HPDE6-E6E7 (cell line): Measurements from ENCODE around the gene SLC5A10.

Source experiments
- DNase-seq: peaks from one replicate; pipeline ENCODE4 v3.0.0; 2011; ENCODE audit warnings: missing footprints; ENCODE audit errors: extremely low spot score

Gene SLC5A10

GRCh38 chr17:19002805-19003542 lies 51.0 kb downstream of the SLC5A10 start:
- no peak for DNase-seq

DNA sequence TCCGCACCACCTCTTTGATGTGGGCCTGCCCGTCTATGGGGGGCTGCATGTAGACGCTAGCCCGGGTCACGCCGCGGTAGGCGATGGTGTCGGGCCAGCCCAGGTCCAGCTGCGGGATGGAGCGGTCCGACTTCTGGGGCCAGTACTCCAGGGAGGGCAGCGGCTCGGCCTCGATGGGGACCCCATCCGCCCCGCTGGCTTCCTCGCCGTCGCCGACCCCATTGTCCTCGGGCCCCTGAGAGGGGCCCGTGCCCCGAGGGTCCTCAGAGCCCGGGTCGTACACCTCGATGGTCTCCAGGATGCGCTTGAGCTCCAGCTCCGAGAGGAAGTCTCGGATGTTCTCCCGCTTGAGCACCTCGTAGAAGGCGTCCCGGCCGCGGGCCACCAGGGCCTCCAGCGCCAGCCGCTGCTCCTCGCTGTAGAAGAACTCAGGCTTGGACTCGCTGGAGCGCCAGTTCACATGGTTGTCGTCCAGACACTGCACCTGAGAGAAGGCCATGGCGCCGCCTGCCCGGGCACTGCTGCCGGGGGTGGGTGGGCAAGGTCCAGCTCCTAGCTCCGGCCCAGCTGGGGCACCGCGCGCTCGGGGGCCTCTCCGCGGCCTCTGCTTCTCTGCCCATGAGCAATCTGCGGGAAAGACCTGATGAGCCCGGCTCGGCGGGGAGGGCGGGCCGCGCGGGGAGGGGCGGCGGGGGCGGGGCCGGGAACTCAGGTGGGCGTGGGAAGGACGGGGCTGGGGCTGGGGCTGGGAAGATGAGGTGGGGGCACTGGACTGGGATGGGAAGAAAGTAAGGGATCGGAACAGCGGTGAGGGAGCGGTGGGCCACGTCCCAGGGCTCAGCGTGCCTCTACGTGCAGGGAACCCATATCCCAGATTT lies 51.8 kb downstream of the SLC5A10 start:
- DNase-seq, result no peak

DNA sequence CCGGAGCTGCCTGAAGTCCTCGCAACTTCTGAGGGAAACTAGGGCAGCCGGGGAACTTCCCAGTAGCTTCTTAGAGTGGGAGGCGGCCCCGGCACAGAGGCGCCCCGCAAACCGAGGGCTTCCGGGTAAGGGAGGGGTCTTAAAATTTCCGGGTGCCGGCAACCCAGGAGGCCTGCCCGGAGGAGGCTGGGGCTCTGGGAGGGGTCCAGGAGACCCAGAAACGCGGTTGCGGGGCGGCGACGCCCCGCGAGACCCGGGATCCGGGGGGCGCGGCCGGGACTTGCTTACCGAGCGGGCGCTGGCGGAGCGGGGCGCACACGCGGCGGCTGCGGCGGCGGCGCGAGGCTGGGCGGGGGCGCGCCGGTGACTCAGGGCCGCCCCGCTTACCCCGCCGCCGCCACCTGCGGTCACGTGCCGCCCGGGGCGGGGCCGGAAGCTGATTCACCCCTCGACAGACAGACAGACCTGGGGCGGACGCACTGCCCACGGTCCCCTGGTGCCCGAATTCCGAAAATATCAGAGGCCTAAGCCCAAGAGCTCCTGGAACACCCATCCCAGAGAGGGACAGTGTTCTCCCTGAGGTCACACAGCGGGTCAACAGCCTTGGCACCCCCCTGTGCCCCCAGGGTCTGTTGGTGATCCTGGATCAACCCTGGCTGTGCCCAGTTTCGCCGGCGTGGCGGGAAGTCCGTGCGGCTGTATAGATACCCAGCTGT lies 52.6 kb downstream of the SLC5A10 start, which contains the start of gene FAM83G:
Gene FAM83G (minus strand): TSS at position 344 of the 716 bp plus-strand sequence. CDS start 723 bp downstream, outside the sequence.
- no peak for DNase-seq

DNA sequence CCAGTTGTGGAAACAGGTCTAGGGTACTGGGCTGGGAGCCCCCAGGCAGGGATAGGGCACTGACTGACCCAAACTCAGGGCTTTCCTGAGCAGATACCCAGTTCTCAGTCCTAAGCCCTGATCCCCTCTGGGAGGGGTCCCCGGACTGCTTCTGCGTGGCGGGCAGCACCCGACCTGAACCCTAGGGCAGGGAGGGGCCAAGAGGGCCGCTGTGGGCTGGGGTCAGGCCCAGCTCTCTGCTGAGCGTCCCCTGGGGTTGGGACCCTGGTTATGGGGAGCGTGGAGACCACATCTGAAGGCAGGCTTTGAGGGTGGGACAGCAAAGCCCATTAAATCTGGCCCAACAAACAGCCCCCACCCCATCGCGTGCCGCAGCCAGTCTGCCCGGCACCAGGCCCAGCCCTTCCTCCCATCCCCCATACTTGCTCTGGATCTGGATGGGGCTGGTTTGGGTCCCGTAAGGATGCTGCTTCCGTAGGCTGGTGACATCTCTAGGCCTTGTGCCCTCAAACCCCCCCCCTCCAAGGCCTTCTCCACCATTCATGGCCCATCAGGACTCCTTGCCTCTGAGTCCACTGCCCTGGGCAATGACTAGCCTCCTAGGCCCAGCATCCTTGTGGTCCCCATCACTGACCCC lies 53.3 kb downstream of the SLC5A10 start:
- DNase-seq, result no peak

- no peak for DNase-seq
Observed at GRCh38 chr17:19005789-19006430, 53.9 kb downstream of the SLC5A10 start.

GRCh38 chr17:19006698-19007097 lies 54.7 kb downstream of the SLC5A10 start:
- no peak for DNase-seq

DNA sequence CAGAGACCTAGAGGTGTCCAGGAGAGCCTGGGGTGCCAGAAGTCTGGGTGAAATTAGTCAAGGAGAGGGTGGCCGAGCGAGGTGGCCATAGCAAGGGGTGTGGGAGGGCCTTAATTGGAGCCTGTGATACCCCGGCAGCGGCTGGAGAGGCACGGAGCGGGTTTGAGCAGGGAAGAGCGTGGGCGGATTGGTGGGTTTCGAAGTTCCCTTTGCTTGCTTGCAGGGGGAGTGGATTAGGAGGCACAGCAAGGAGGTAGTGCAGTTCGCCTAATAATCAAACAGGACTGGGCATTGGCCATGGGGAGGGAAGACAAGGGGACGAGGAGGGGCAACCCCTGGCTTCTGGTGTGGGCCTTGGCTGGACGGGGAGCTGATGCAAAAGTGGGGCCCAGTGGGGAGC lies 58.0 kb downstream of the SLC5A10 start:
- no peak for DNase-seq

- DNase-seq, result no peak
Observed at GRCh38 chr17:19010729-19011505, 59.0 kb downstream of the SLC5A10 start.

DNA sequence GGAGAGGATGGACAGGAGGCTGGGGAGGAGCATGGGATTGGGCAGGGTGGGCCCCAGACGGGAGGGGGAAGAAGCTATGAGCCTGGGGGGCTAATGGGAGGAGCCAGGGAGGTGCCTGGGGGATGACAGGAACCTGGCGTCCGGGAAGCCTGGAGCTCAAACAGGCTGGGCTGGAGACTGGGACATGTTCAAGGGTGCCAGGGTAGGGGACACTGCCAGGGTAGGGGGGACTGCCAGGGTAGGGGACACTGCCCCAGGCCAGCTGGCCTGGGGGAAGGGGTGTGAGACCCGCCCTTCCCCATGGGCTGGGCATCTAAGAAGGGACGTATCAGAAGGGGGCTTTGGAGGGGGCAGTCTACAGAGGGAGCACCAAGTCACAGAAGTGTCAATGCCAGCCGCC lies 59.6 kb downstream of the SLC5A10 start:
- DNase-seq, result no peak

- no peak for DNase-seq
Observed at GRCh38 chr17:19012171-19013080, 60.5 kb downstream of the SLC5A10 start.

DNA sequence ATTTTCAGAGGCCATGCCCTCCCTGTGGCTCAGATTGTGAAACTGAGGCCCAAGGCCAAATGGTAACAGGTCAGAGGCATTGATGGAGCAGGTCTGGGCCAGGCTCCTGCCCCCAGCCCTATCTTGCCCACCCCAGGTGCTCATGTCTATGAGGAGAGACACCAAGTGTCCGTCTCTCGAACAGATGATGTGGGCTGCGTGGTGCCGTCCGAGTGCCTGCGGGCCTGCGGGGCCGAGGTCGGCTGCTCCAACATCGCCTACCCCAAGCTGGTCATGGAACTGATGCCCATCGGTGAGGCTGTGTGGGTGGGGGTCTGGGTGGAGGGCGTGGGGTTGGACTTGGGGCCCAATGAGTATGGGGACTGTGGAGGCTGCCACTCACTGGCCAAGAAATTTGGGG lies 61.3 kb downstream of the SLC5A10 start:
- DNase-seq, result no peak

- DNase-seq, result no peak
Observed at GRCh38 chr17:19013806-19014627, 62.1 kb downstream of the SLC5A10 start.

GRCh38 chr17:19014628-19015215 lies 62.8 kb downstream of the SLC5A10 start:
- DNase-seq, result no peak

DNA sequence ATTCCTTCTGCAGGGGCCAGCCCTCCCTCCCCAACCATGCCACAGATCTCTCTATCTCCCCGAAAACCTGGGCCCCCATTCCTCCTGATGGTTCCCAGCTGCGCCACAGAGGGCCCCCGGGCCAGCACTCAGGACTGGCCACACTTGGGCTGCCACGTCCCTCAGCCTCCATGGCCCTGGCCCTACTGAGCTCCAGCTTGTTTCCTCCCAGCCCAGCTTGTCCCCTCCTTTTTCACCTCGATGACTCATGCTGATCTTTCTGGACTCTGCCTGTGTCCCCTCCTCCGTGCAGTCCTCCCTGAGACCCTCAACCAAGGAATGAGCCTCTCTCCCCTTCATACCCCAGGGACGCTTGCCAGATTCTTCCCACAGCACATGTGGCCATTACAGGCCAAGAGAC lies 63.5 kb downstream of the SLC5A10 start:
- no peak for DNase-seq

- no peak for DNase-seq
Observed at GRCh38 chr17:19016297-19016696, 64.3 kb downstream of the SLC5A10 start.

DNA sequence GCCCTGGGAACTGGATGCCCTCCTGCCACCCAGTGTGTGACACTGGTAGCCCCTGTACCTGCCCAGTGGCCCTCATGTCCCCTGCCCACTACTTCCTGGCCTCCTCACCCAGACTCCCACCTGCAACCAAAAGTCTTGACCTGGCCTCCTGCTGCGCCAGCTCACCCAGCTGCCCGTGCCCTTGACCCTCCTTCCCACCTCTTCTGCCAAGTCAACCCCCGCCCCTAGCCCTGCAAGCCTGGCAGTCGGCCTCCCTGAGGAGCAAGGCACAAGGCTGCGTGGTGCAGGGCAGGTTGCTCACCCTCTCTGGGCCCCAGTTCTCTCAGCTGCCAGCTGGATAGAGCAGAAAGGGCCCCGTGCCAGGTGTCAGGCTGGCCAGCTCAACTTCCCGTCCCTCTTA lies 64.9 kb downstream of the SLC5A10 start:
- DNase-seq, result no peak

DNA sequence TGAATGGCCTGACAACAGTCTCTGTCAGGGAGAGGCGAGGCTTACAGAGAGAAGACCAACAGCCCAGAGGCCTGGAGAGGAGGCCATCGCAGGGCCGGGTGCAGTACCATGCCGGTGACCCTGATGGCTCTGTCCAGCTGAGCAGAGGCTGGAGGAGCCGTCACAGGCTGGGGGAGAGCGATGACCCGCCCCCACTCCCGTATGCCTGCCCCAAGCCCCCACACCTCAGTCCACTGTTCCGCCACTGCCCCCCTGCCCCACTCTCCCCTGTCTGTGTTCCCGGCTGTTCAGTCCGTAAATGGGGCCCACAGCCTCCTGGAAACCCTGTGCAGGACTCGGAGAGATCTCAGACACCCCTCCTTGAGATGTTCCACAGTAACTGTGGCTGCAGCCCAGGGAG lies 65.4 kb downstream of the SLC5A10 start:
- DNase-seq, result no peak
